GM12878 (cell line): ENCODE measurements around the gene CD27. TPM values are rescaled to one million over a fixed set of nuclear protein-coding genes. Genes with fewer than 3 reads are reported as not detected.

Experiments used
- ATF3 ChIP-seq: IDR thresholded peaks from 2 replicates; pipeline ENCODE4 v1.6.1; 2011; ENCODE audit warnings: low read depth, mild to moderate bottlenecking, low read length, moderate library complexity, borderline replicate concordance; ENCODE audit errors: extremely low read depth
- EP300 ChIP-seq, 2 experiments: fragments of 150-350 bp in 1 of 2; IDR thresholded peaks; 2 replicates each; pipeline ENCODE4 v1.6.1; 2011 to 2012; ENCODE audit warnings: low read depth in 2 of 2, low read length in 2 of 2, borderline replicate concordance in 1 of 2, improper control_type of control experiment in 1 of 2, inconsistent platforms in 1 of 2; ENCODE audit not compliant: control insufficient read depth in 1 of 2
- EZH2 ChIP-seq: IDR thresholded peaks from 2 replicates; pipeline ENCODE4 v1.6.1; 2012; ENCODE audit warnings: low read depth, mild to moderate bottlenecking, control low read depth, inconsistent platforms, low read length, borderline replicate concordance; ENCODE audit not compliant: control insufficient read depth
- IKZF2 ChIP-seq, 2 experiments: fragments of 450-650 bp; IDR thresholded peaks; 2 replicates each; pipeline ENCODE4 v1.6.1; 2017; ENCODE audit warnings: mild to moderate bottlenecking in 2 of 2, moderate library complexity in 2 of 2
- NR2C2 ChIP-seq: IDR thresholded peaks from 2 replicates; pipeline ENCODE4 v1.6.1; 2011; ENCODE audit warnings: borderline replicate concordance, low read depth; ENCODE audit not compliant: control insufficient read depth, insufficient read length
- PBX3 ChIP-seq: IDR thresholded peaks from 2 replicates; pipeline ENCODE4 v1.6.1; 2011; ENCODE audit warnings: mild to moderate bottlenecking, low read depth, low read length, moderate library complexity; ENCODE audit not compliant: insufficient replicate concordance
- PKNOX1 ChIP-seq: fragments of 450-650 bp; IDR thresholded peaks from 2 replicates; pipeline ENCODE4 v1.6.1; 2016; ENCODE audit warnings: mild to moderate bottlenecking
- PML ChIP-seq: IDR thresholded peaks from 2 replicates; pipeline ENCODE4 v1.6.1; 2012; ENCODE audit warnings: low read length, inconsistent platforms
- SREBF1 ChIP-seq: IDR thresholded peaks from 2 replicates; pipeline ENCODE4 v1.6.1; 2012; ENCODE audit warnings: mild to moderate bottlenecking, low read length
- WRNIP1 ChIP-seq: IDR thresholded peaks from 2 replicates; pipeline ENCODE4 v1.6.1; 2011; ENCODE audit warnings: low read depth, low read length, improper control_type of control experiment, borderline replicate concordance
- ZNF687 ChIP-seq: fragments of 450-650 bp; IDR thresholded peaks from 2 replicates; pipeline ENCODE4 v1.6.1; 2017; ENCODE audit warnings: mild to moderate bottlenecking, moderate library complexity
- polyA plus RNA-seq, 11 experiments: library from polyadenylated mRNA; depleted of rRNA in 4 of 11; unstranded in 6 of 11; stranded (reverse) in 5 of 11; fragments of >200 nt; fragmentation: Nextera tagmentation in 4 of 11; fragmentation: Illumina TruSeq in 1 of 11; extraction: Ambion mirVana in 4 of 11; extraction: Trizol in 1 of 11; gene quantifications; 1 replicate in 1 of 11; 2 replicates in 10 of 11; pipeline versions ENCODE4 v1.2.1 to v1.2.3, GENCODE V29; 2011 to 2016; ENCODE audit warnings: inconsistent platforms in 2 of 11, missing spikeins in 2 of 11, low read depth in 1 of 11
- total RNA-seq, 4 experiments: library from RNA; depleted of rRNA in 3 of 4; stranded (reverse); fragments of >200 nt in 3 of 4; fragmentation: Illumina TruSeq in 1 of 4; extraction: Trizol in 1 of 4; gene quantifications; 2 replicates each; pipeline versions ENCODE4 v1.2.1 to v1.2.3, GENCODE V29; 2013 to 2021
- TF ChIP-seq, protein P1 (sequence below): fragments of 450-650 bp; IDR thresholded peaks from 2 replicates; pipeline ENCODE4 v1.6.1; 2016; ENCODE audit warnings: mild to moderate bottlenecking, moderate library complexity, borderline replicate concordance
- TF ChIP-seq, protein P2 (sequence below): IDR thresholded peaks from 2 replicates; pipeline ENCODE4 v1.6.1; 2012; ENCODE audit warnings: low read depth, low read length, improper control_type of control experiment

The CD27 gene
- total and polyA plus RNA-seq, 10 of the 15 experiments (the other 5 are each of a cell fraction or from before 2014, with no cell fraction given), result 4.9 to 184 (median 106) TPM

DNA sequence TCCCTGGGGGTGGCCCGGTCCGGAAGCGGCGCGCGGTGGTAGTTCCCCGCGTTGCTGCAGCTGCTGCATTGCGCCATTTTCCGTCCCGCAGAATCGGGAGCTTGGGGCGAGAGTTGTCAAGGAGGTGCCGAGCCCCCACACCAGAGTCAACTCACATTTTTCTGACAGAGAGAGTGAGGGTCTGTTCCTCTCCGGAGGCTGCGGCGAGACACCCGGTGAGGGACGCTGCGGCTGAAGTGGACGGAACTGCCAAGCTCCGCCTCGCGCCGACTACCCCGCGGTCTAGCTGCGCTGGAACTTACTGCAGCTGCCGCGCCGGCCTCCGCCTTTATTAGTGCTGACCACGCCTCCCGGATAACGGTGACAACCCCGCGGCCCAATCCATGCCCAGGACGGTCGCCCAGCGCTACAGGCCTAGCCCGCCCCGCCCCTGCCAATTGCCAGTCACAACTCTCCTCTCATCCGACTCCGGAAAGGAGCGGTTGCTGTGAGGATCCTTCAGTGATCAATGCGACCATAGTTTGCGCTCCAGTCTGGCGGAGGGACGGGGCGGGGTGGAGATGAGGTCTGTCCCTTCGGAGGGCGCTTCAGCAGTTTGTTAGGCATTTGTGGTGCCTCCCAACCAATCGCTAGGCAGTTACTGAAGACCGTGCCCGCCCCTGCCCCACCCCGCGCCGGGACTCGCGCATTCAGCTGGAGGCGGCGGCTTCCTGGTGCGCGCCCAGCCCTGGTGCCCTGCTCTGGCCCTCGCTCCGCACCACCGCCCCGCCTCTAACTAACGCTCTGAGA is 25.8 kb downstream of the CD27 start, which contains the start of gene VAMP1 (continued):
- TF ChIP-seq IKZF2 (IDR thresholded peaks at IDR 0.05), result peak; percentile 11 to 15; a peak in 1 of 4 replicates
- TF ChIP-seq, protein P1, sequence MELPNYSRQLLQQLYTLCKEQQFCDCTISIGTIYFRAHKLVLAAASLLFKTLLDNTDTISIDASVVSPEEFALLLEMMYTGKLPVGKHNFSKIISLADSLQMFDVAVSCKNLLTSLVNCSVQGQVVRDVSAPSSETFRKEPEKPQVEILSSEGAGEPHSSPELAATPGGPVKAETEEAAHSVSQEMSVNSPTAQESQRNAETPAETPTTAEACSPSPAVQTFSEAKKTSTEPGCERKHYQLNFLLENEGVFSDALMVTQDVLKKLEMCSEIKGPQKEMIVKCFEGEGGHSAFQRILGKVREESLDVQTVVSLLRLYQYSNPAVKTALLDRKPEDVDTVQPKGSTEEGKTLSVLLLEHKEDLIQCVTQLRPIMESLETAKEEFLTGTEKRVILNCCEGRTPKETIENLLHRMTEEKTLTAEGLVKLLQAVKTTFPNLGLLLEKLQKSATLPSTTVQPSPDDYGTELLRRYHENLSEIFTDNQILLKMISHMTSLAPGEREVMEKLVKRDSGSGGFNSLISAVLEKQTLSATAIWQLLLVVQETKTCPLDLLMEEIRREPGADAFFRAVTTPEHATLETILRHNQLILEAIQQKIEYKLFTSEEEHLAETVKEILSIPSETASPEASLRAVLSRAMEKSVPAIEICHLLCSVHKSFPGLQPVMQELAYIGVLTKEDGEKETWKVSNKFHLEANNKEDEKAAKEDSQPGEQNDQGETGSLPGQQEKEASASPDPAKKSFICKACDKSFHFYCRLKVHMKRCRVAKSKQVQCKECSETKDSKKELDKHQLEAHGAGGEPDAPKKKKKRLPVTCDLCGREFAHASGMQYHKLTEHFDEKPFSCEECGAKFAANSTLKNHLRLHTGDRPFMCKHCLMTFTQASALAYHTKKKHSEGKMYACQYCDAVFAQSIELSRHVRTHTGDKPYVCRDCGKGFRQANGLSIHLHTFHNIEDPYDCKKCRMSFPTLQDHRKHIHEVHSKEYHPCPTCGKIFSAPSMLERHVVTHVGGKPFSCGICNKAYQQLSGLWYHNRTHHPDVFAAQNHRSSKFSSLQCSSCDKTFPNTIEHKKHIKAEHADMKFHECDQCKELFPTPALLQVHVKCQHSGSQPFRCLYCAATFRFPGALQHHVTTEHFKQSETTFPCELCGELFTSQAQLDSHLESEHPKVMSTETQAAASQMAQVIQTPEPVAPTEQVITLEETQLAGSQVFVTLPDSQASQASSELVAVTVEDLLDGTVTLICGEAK, result no peak; the same call in 1 of the 2 replicates
- no peak for TF ChIP-seq EP300 (IDR thresholded peaks at IDR 0.05; ENCODE audit: borderline replicate concordance in 1 of 2, control insufficient read depth in 1 of 2, low read depth in 2 of 2, low read length in 2 of 2)
- TF ChIP-seq, protein P2, sequence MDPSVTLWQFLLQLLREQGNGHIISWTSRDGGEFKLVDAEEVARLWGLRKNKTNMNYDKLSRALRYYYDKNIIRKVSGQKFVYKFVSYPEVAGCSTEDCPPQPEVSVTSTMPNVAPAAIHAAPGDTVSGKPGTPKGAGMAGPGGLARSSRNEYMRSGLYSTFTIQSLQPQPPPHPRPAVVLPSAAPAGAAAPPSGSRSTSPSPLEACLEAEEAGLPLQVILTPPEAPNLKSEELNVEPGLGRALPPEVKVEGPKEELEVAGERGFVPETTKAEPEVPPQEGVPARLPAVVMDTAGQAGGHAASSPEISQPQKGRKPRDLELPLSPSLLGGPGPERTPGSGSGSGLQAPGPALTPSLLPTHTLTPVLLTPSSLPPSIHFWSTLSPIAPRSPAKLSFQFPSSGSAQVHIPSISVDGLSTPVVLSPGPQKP, result no peak
- no peak for TF ChIP-seq WRNIP1
- peak; percentile 99 for TF ChIP-seq PML
- TF ChIP-seq PBX3, result peak; percentile 94
- TF ChIP-seq ATF3, result no peak
- no peak for TF ChIP-seq NR2C2
- TF ChIP-seq PKNOX1, result peak; percentile 98
- peak; percentile 94 for TF ChIP-seq ZNF687
- TF ChIP-seq SREBF1, result no peak
- TF ChIP-seq EZH2, result no peak
